Measurements from ENCODE around the gene KRT33A. TPM values are rescaled to one million over a fixed set of nuclear protein-coding genes. Genes with fewer than 3 reads are reported as not detected.

The KRT33A gene
- total RNA-seq, 2 donors from 2014 or later, result not detected

- H3K9me3 ChIP-seq (ENCODE audit: control insufficient read depth, low read length, poor library complexity, severe bottlenecking), result no peaks in the 10 kb centered on the region
- no peaks in the 10 kb centered on the region for H3K27me3 Mint-ChIP-seq
- no peaks in the 10 kb centered on the region for H3K36me3 Mint-ChIP-seq (ENCODE audit: low read depth)
- no peak for DNase-seq
- H3K4me3 Mint-ChIP-seq, result no peak overlapping the region
- peaks cover 27% of the 10 kb centered on the region for H3K4me1 Mint-ChIP-seq
- ATAC-seq, result no peak
- peak overlapping the region; percentile 72 for H3K27ac Mint-ChIP-seq
Measured at GRCh38 chr17:41333098-41333497, 17.5 kb downstream of the KRT33A start.

- Mint-ChIP-seq H3K27me3 (no peaks in the 10 kb centered on the region), H3K4me3 (no peak overlapping the region), H3K36me3 (ENCODE audit: low read depth) (no peaks in the 10 kb centered on the region), H3K27ac (no peak overlapping the region), H3K4me1 (peaks cover 25% of the 10 kb centered on the region)
- DNase-seq, result no peak
- no peaks in the 10 kb centered on the region for H3K9me3 ChIP-seq (ENCODE audit: control insufficient read depth, low read length, poor library complexity, severe bottlenecking)
- ATAC-seq, result no peak
Measured at GRCh38 chr17:41332239-41332638, 18.4 kb downstream of the KRT33A start.

- Mint-ChIP-seq H3K4me3 (no peak overlapping the region), H3K27ac (no peak overlapping the region), H3K36me3 (ENCODE audit: low read depth) (no peaks in the 10 kb centered on the region), H3K4me1 (peaks cover 28% of the 10 kb centered on the region), H3K27me3 (no peaks in the 10 kb centered on the region)
- ATAC-seq (no peak), DNase-seq (no peak)
- H3K9me3 ChIP-seq (ENCODE audit: control insufficient read depth, low read length, poor library complexity, severe bottlenecking), result no peaks in the 10 kb centered on the region
Measured at GRCh38 chr17:41331606-41332005, 19.0 kb downstream of the KRT33A start.

GRCh38 chr17:41329279-41329948, 21.2 kb downstream of the KRT33A start:
- ATAC-seq, result no peak
- no peak for DNase-seq
- Mint-ChIP-seq H3K4me3 (no peak overlapping the region), H3K36me3 (ENCODE audit: low read depth) (no peaks in the 10 kb centered on the region), H3K4me1 (peaks cover 22% of the 10 kb centered on the region), H3K27me3 (no peaks in the 10 kb centered on the region), H3K27ac (no peak overlapping the region)
- no peaks in the 10 kb centered on the region for H3K9me3 ChIP-seq (ENCODE audit: control insufficient read depth, low read length, poor library complexity, severe bottlenecking)

GRCh38 chr17:41328207-41328606, 22.4 kb downstream of the KRT33A start:
- Mint-ChIP-seq H3K4me3 (no peak overlapping the region), H3K27ac (peak overlapping the region; percentile 94), H3K4me1 (peaks cover 26% of the 10 kb centered on the region), H3K27me3 (no peaks in the 10 kb centered on the region), H3K36me3 (ENCODE audit: low read depth) (no peaks in the 10 kb centered on the region)
- H3K9me3 ChIP-seq (ENCODE audit: control insufficient read depth, low read length, poor library complexity, severe bottlenecking), result no peaks in the 10 kb centered on the region
- DNase-seq (no peak), ATAC-seq (no peak)

- peak overlapping the region; percentile 94 for H3K27ac Mint-ChIP-seq
- H3K36me3 Mint-ChIP-seq (ENCODE audit: low read depth), result no peaks in the 10 kb centered on the region
- no peaks in the 10 kb centered on the region for H3K9me3 ChIP-seq (ENCODE audit: control insufficient read depth, low read length, poor library complexity, severe bottlenecking)
- H3K4me1 Mint-ChIP-seq, result peaks cover 28% of the 10 kb centered on the region
- H3K27me3 Mint-ChIP-seq, result no peaks in the 10 kb centered on the region
- peak overlapping the region; percentile 49 for H3K4me3 Mint-ChIP-seq
- DNase-seq (no peak), ATAC-seq (no peak)
Measured at GRCh38 chr17:41327411-41328120, 23.1 kb downstream of the KRT33A start.

GRCh38 chr17:41326173-41327145, 24.2 kb downstream of the KRT33A start:
- Mint-ChIP-seq H3K4me1 (peaks cover 28% of the 10 kb centered on the region), H3K27me3 (no peaks in the 10 kb centered on the region), H3K4me3 (peak overlapping the region; percentile 49), H3K36me3 (ENCODE audit: low read depth) (no peaks in the 10 kb centered on the region), H3K27ac (peak overlapping the region; percentile 94)
- ATAC-seq, result peak; percentile 80
- no peaks in the 10 kb centered on the region for H3K9me3 ChIP-seq (ENCODE audit: control insufficient read depth, low read length, poor library complexity, severe bottlenecking)
- peak in 1 of 3 donors; percentile 37 for DNase-seq

GRCh38 chr17:41325611-41326010, 25.0 kb downstream of the KRT33A start:
- ATAC-seq (no peak), DNase-seq (no peak)
- Mint-ChIP-seq H3K4me3 (no peak overlapping the region), H3K27ac (peak overlapping the region; percentile 94), H3K36me3 (ENCODE audit: low read depth) (no peaks in the 10 kb centered on the region), H3K27me3 (no peaks in the 10 kb centered on the region), H3K4me1 (peaks cover 32% of the 10 kb centered on the region)
- no peaks in the 10 kb centered on the region for H3K9me3 ChIP-seq (ENCODE audit: control insufficient read depth, low read length, poor library complexity, severe bottlenecking)

- no peaks in the 10 kb centered on the region for H3K9me3 ChIP-seq (ENCODE audit: control insufficient read depth, low read length, poor library complexity, severe bottlenecking)
- peak overlapping the region; percentile 94 for H3K27ac Mint-ChIP-seq
- H3K4me1 Mint-ChIP-seq, result peaks cover 32% of the 10 kb centered on the region
- H3K36me3 Mint-ChIP-seq (ENCODE audit: low read depth), result no peaks in the 10 kb centered on the region
- no peak for DNase-seq
- H3K4me3 Mint-ChIP-seq, result no peak overlapping the region
- no peak for ATAC-seq
- no peaks in the 10 kb centered on the region for H3K27me3 Mint-ChIP-seq
Measured at GRCh38 chr17:41325126-41325525, 25.5 kb downstream of the KRT33A start.

GRCh38 chr17:41324180-41325075, 26.2 kb downstream of the KRT33A start:
- DNase-seq (no peak), ATAC-seq (peak; percentile 36)
- peaks cover 32% of the 10 kb centered on the region for H3K4me1 Mint-ChIP-seq
- peak overlapping the region; percentile 94 for H3K27ac Mint-ChIP-seq
- no peaks in the 10 kb centered on the region for H3K36me3 Mint-ChIP-seq (ENCODE audit: low read depth)
- H3K4me3 Mint-ChIP-seq, result peak overlapping the region; percentile 19
- no peaks in the 10 kb centered on the region for H3K27me3 Mint-ChIP-seq
- no peaks in the 10 kb centered on the region for H3K9me3 ChIP-seq (ENCODE audit: control insufficient read depth, low read length, poor library complexity, severe bottlenecking)

- Mint-ChIP-seq H3K4me1 (peaks cover 26% of the 10 kb centered on the region), H3K27ac (peak overlapping the region; percentile 94), H3K27me3 (no peaks in the 10 kb centered on the region), H3K36me3 (ENCODE audit: low read depth) (no peaks in the 10 kb centered on the region), H3K4me3 (no peak overlapping the region)
- H3K9me3 ChIP-seq (ENCODE audit: control insufficient read depth, low read length, poor library complexity, severe bottlenecking), result no peaks in the 10 kb centered on the region
- no peak for DNase-seq
- ATAC-seq, result no peak
Measured at GRCh38 chr17:41322903-41323895, 27.4 kb downstream of the KRT33A start.

Data from T-helper 17 cell (primary cell).